Limb (tissue), 2 donors: ENCODE results near the gene UBA5.
"Not testable (repeated sequence)": the region's sequence is repeated elsewhere in the genome, so short reads cannot be mapped to it uniquely, and the experiment has no call there.

ENCODE experiments used
- DNase-seq, 2 donors: peaks; one replicate each; pipeline ENCODE4 v3.0.0-alpha.2; 2016; ENCODE audit errors: extremely low spot score in 2 of 2

UBA5 gene

DNA sequence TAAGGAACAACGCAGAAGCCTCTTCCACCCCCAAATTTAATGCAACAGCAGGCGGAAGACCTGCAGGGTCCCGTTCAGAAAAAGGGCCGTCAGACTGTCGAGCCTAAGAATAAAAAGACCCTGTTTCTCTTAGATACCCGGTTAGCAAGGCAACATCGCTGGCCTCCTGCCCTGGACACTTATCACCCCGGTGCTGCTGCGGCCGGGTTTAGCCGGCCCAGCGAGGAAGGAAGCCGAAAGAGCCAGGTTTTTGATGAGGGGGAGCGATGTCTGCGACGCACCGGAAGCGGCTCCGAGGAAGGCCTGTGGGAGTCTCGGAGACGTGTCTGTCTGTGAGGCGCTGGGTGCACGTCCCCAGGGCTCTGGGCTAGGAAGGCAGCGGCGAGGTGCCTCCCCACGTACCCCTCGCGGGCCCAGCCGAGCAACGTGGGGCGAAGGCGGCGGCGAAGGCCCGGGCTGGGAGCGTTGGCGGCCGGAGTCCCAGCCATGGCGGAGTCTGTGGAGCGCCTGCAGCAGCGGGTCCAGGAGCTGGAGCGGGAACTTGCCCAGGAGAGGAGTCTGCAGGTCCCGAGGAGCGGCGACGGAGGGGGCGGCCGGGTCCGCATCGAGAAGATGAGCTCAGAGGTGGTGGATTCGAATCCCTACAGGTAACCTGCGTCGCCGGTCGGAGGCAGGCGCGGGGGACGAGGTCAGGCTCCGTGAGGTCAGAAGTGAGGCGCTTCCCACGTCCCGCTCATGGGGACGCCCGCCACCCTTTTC lies at the start of gene UBA5:
Gene UBA5, plus strand, starts transcription at position 278 of the 759 bp plus-strand sequence. Its CDS starts 209 bp downstream, at position 487.
- DNase-seq = peak; percentile 64 to 84

DNA sequence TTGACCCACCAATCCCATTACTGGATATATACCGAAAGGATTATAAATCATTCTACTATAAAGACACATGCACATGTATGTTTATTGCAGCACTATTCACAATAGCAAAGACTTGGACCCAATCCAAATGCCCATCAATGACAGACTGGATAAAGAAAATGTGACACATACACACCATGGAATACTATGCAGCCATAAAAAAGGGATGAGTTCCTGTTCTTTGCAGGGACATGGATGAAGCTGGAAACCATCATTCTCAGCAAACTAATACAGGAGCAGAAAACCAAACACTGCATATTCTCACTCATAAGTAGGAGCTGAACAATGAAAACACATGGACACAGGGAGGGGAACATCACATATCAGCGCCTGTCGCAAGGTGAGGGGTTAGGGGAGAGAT lies 44.8 kb upstream of the UBA5 start:
- not testable (repeated sequence) for DNase-seq

DNA sequence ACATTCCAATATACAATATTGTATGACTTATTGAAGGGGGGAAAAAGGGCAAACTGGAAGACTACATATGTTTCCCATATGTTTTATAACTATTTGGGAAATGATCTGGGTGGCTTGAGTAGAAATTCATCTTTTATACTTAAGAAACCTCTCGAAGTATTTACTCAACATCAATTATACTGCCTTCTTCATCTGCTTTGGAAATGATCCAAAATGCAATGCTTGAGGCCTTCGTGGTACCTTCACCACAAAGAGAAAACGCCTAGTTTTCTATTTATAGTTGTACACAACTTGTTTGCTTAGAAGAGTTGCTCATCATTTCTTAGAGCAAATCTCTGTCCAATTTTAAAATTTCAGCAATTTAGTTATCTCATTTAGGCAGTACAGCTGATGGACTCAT lies 44.2 kb upstream of the UBA5 start:
- no peak for DNase-seq

DNA sequence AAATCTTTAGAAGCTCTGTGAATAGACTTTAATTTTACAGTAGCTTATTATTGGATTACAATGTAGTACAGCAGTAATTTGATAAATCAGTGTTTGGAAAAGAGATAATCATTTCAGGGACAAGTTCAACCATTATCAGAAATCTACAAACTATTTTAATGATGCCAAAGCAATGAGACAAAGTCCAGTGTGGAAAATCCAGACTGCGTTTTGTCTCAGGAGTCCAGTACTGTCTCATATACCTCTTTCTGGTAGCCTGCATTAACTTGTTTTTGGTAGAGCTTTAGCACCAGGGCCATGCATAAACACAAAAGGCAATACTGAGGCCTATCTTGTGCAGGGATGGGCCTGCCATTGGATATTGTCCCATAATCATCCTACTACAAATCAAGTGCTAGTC lies 43.3 kb upstream of the UBA5 start:
- no peak for DNase-seq

DNA sequence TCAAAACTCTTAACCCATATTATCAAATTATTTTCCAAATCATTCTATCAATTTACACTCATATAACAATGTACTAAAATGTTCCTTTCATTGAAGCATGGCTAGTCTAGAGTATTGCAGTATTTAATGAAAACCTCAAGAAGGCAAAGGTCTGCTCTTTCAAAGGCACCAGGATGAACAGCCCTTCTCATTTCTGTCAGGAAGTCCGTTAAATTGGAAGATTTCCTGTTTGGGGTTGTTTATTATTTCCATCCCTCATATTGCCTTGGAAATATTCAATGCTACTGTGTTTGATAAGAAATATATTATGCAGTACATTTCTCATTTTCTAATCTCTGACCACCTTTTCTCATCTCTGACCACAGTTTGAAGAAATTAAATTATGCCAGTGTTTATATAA lies 38.0 kb upstream of the UBA5 start:
- DNase-seq = no peak

DNA sequence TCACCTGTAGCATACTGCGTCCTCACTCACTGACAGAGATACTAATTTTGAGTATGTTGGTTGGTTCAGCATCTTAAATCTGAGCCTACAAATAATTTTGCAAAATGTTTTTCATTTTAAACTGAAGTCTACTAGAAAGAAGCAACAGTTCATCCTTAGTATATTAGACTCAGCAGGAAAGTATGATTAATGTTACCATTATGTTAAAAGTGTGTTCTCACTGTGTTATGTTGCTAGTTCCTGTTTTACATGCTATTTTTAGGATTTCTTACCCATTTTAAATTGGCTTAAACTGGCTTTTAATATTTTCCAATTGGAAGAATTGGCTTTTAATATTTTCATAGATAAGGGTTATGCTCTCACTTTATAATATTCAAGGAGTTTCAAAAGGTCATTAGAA lies 37.4 kb upstream of the UBA5 start:
- no peak for DNase-seq

DNA sequence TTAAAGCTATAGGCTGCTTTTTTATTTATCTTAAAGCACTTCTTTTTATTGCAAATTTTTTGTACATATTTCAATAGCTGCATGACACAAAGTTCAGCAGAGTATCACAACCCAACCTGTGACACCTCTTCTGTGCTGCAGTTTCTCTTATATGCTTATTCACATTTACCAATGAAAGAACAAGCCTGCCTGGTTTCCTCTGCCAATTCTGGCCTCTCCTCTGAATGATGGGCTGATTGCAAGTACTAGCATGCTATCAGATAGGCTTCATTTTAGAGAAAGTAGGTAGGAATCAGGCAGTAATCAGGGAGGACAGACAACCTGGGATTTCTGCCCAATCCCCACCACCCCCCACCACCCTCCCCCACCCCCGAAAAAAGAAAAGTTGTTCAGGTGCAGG lies 36.5 kb upstream of the UBA5 start:
- DNase-seq = no peak

DNA sequence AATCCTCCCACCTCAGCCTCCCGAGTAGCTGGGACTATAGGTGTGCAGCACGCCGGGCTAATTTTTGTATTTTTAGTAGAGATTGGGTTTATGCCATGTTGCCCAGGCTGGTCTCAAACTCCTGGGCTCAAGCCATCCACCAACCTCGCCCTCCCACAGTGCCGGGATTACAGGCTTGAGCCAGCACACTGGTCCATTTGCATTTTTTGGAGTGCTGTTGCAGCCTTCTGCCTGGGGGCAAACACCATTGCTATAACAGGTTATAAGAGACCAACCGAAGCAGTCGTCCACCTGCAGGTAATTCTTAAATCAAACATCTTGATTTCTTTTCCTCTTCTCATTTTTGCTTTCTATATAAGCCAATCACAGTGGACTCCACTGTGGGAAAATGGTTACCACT lies 35.3 kb upstream of the UBA5 start:
- DNase-seq = no peak

DNA sequence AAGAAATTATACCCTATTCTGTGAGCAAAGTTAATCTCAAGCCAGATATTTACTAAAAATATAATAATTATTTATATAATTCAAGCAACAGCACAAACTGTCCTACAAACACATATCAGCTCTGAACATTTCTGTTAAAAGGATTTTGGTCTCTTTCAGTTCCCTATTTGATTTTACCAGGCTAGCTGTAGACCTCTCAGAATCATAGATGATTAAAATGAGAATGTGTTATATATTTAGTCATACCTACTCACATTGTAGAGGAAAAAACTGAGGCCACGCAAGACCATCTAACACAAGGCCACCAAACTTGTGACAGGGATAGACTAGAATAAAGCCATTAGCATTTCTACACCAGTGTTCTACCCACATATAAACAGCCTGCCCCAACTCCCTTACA lies 34.5 kb upstream of the UBA5 start:
- no peak for DNase-seq

DNA sequence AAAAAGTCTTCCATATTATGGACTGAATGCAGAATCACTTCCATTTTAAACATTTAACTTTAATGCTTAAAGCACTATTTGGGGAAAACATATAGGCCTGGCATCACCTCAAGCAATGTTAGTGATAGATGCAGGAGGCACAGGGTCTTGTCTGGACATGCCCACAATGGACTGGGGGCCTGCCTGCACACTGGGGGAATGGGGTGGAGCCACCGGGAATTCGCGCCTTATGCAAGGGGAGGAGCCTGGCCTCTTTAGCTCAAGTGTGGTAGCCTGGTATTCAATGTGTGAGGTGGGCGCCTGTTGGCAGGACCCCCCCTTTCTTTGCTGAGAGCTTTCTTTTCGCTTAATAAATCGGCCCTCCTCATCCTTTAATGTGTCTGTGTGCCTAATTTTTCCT lies 33.2 kb upstream of the UBA5 start:
- no peak for DNase-seq

DNA sequence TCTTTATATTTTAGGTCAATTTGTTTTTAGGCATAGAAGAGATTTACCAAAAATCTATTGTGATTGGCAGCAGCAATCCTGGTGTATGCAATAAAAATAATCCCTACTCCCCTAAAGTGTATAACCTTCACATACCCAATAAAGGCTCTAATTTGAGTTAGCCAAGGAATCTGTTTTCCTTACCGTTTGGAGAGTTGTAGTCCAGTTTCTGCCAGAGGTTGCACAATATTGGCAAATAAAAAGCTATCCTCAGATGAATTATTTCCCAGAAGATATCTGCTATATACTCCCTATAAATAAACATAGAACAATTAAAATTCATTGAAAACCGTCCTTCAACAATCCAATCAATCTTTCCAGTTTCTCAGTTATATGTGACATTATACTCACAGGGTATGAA lies 32.0 kb upstream of the UBA5 start:
- DNase-seq = no peak

DNA sequence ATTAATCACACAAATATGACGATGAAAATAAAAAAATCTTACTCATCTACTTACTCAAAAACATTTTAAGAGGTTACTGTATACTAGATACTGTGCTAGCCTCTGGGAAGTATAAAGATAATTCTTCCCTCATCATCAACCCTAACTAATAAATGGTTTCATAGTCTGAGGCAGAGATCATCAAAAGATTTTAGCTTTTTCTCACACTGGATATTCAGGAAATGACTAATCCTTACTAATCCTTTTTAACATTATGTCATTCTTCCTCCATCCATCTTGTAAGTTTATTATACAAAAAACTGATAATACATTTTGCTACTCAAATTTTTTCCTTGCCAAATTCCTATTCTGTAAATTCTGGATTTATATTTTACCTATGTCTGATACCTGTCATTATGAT lies 30.2 kb upstream of the UBA5 start:
- no peak for DNase-seq

DNA sequence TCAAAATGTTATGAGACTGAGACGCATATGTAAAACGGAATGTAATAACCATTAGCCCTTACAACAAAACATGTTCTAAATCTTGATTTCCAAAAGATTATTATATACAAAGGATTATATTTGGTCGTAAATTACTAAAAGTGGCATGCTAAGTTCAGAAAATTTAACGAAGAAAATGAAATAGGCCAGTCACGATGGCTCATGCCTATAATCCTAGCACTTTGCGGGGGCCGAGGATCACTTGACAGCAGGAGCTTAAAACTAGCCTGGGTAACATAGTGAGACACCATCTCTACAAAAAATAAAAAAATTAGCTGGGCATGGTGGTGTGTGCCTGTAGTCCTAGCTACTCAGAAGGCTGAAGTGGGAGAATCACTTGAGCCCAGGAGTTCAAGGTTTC lies 29.5 kb upstream of the UBA5 start:
- no peak for DNase-seq

DNA sequence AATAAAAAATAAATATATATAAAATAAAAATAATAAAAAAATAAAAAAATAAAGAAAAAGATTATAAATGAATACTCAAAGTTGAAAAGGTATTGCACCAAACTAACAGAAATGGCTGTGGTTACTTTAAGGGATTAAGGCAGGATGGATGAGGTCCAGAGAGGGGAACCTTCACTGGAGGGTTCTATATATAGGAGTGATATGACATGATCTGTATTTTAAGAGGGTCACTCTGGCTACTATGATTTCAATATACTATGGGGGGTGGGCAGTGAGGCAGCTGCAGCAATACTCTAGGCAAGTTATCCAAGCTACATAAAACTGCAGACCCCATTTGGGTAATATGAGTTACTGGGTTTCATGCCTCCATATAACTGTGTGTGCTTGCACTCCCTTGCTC lies 25.1 kb upstream of the UBA5 start:
- DNase-seq = no peak

DNA sequence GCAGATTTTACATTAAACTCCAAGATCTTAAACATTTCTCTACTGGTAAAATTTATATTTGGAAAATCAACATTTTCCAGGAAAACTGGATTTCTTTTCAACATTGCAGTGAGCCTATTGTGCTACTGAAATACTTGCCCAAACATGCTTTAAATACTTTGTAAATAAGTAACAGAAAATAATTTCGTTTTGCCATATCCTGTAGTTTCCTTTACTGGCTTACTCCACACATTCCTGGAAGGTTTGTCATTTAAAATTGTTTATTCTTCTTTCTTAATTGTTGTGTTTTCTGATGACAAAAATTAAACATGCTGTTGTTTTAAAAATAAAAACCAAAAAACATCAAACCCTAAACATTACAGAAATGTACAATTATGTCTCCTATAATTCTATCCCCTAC lies 22.5 kb upstream of the UBA5 start:
- DNase-seq = no peak

DNA sequence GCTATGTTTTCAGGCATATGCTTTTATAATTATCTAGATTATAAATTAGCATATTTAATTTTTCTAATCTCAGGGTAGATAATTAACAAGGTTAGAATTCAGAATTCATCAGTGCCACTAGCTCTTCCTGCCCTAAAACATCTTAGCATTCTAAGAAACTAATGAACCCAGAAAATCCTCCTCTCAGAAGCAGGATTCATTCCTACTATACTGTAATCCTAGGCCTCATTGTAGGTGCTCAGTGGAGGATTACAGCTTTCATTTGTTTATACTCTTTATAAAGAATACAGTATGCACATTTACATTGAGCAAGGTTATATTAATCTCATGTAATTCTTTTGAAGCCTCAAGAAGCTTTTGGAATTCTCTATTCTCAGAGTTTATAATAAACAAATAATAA lies 21.4 kb upstream of the UBA5 start:
- DNase-seq = no peak

DNA sequence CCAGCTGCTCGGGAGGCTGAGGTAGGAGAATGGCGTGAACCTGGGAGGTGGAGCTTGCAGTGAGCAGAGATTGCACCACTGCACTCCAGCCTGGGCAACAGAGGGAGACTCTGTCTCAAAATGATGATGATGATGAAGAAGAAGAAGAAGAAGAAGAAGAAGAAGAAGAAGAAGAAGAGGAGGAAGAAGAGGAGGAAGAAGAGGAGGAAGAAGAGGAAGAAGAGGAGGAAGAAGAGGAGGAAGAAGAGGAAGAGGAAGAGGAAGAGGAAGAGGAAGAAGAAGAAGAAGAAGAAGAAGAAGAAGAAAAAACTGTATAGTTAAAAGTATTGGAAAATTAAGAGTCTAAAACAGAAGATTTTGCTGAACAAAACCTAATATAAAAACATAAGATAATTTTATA lies 18.7 kb upstream of the UBA5 start:
- not testable (repeated sequence) for DNase-seq

DNA sequence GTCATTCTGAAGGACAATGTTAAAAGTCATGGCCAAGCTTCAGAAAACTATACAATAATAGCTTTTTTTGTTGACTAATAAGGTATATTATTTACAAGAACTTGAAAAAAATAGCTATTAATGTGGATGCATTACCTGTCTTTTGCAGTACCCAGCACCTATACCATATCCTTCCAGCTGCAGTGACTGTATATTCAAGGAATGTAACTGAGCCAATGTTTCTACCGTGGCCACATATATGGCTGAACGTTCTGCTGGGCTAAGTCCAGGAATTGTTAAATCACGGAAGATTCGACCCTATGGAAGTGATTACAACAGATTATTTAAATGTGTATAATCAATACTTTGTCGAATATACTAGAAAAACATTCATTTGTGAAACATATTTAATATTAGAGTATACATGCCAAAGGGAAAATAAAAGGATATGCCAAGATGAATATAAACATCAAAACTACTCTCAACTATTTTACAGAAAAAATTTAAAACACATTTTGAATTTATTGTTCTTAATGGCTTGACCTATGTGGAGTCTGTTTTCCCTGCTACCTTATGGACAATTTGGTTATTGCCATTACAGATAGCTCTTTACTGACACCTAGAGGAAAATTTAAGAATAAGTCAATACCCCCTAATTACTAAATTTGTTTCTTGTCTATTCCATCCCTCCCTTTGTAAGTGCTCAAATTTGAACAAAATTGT lies 18.1 kb upstream of the UBA5 start:
- DNase-seq = peak in 1 of 2 donors; percentile 79

DNA sequence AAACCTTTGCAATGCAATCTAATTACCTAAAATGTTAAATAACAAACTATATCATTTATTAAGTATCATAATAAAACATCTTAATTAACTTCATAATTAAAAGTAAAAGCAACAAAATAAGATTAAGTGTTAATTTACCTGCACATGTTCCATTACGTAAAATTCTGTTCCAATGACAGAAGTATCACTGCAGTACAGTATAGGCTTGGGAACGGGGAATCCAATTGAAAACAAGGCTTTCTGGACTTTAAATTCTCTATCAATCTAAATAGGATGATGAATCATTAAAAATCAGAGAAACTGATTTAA lies 17.6 kb upstream of the UBA5 start:
- DNase-seq = no peak

DNA sequence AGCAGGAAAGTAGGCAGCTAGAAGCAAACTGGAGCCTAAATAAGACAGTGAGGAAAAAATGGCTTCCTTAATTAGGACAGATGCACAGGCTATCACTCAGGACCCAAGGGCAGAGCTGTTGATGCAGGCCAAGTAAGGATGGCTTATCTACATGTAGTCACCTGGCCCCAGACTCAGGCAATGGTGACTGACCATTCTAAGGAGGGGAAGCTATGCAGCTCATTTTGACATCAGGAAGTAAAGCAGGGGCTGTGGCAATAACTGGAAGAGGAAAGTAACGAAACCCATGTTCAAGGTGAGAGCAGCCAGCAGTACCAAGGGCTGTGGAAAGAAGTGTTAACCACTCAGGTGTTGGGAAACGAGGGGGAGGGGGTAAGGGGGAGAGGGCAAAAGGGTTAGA lies 16.8 kb upstream of the UBA5 start:
- DNase-seq = no peak

DNA sequence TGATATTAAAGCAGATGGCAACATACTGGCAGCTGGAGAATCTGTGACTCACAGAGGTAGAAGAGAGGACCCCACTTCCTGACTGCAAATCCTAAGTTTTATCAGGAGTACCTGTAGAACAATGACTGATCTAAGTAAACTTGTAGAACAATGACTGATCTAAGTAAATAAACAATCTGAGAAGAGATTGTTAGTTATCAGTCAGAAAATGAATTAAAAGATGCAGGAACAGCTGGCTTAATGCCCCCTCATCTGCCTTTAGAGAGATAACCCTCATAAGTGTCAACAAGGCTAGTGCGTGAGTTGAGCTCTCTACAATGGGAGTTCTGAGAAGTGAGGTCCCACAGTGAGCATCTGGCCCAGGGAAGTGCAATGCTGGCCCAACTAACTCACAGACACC lies 15.1 kb upstream of the UBA5 start:
- no peak for DNase-seq

DNA sequence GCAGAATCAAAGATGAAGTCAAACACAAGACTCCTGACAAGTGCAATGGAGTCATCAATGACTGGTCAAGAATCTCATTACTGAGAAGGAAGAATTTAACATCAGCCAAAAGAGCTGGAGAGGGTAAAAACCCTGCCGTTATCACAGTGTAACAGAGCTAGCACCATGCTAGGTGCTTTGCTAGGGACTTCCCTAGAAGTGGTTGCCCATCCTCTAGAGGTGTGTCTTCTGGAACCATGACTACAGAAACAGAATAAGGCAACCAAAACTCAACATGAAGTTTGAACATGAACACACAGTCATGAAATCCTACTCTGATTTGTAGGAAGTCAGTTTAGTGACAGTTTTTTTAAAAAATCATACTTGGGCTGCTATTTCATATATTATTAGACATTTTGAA lies 10.0 kb upstream of the UBA5 start:
- DNase-seq = no peak

DNA sequence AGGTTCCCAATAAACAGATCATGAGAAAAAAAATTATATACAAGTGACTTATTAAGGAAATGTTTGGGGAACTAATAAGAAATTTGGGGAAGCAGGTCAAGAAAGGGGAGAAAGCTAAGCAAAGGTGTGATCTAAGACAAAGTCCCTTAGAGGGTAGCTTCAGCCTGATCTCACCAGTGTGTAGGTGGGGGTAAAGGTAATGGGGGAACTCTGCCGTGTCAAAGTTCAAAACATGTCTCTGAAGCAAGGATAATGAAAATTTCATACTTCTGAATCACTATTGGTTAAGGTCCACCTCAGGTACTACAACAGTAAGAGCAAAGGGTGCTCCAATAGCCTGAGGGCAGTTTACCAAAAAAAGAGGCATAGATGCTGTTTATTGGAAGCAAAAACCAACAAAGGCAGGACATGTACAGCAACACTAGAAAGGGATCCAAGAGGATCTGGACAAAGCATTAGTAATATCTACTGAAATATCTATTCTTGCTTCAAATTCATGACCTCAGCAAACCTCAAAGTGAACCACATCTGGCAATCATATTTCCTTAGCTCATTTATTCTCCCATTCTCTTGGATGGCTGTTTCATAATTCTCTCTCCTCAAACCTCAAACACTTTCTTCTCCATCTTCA lies 7.4 kb upstream of the UBA5 start:
- DNase-seq = no peak
